K562 (cell line): ENCODE results near the gene EIF4G2. TPM values are rescaled to one million over a fixed set of nuclear protein-coding genes. Genes with fewer than 3 reads are reported as not detected.

Source experiments
- BRCA1 ChIP-seq, 2 experiments: fragments of 450-650 bp in 1 of 2; sonication (generic) in 1 of 2; formaldehyde crosslinking in 1 of 2; IDR thresholded peaks; 2 replicates each; pipeline versions ENCODE4 v1.5.0 to v1.6.1; 2017 to 2020; ENCODE audit warnings: mild to moderate bottlenecking in 1 of 2, missing genetic modification reagents in 1 of 2
- CBX1 ChIP-seq: sonication (generic); IDR thresholded peaks from 2 replicates; pipeline ENCODE4 v1.6.1; 2016; ENCODE audit warnings: antibody characterized with exemption, low read depth, mild to moderate bottlenecking
- CBX5 ChIP-seq: IDR thresholded peaks from 2 replicates; pipeline ENCODE4 v1.6.1; 2014; ENCODE audit warnings: low read depth, borderline replicate concordance
- EGR1 ChIP-seq: fragments of 450-650 bp; conservative IDR thresholded peaks from 2 replicates; pipeline ENCODE4 v1.6.1; 2017; ENCODE audit warnings: mild to moderate bottlenecking
- GATAD2B ChIP-seq: fragments of 450-650 bp; IDR thresholded peaks from 2 replicates; pipeline ENCODE4 v1.6.1; 2017; ENCODE audit warnings: mild to moderate bottlenecking, borderline replicate concordance
- MEIS2 ChIP-seq: fragments of 450-650 bp; IDR thresholded peaks from 2 replicates; pipeline ENCODE4 v1.6.1; 2014; ENCODE audit warnings: mild to moderate bottlenecking; ENCODE audit not compliant: partially characterized antibody
- NR2C2 ChIP-seq, 2 experiments: fragments of 200-800 bp in 1 of 2; sonication (Bioruptor generic) in 1 of 2; sonication (generic) in 1 of 2; formaldehyde crosslinking in 1 of 2; IDR thresholded peaks; 2 replicates each; pipeline versions ENCODE4 v1.6.1 to v1.8.0; 2016 to 2022; ENCODE audit warnings: mild to moderate bottlenecking in 1 of 2, missing compliant biosample characterization in 1 of 2, missing genetic modification characterization in 1 of 2, missing genetic modification reagents in 1 of 2
- PML ChIP-seq: IDR thresholded peaks from 2 replicates; pipeline ENCODE4 v1.6.1; 2012; ENCODE audit warnings: low read length, inconsistent platforms
- PYGO2 ChIP-seq: fragments of 450-650 bp; IDR thresholded peaks from 2 replicates; pipeline ENCODE4 v1.6.1; 2016; ENCODE audit warnings: mild to moderate bottlenecking, missing genetic modification characterization, moderate library complexity, missing compliant biosample characterization
- RNF2 ChIP-seq: sonication (generic); IDR thresholded peaks from 2 replicates; pipeline ENCODE4 v1.6.1; 2016
- SIN3B ChIP-seq: fragments of 450-650 bp; IDR thresholded peaks from 2 replicates; pipeline ENCODE4 v1.6.1; 2017; ENCODE audit warnings: low read depth, mild to moderate bottlenecking, moderate library complexity
- SREBF2 ChIP-seq: sonication (generic); formaldehyde crosslinking; IDR thresholded peaks from 2 replicates; pipeline ENCODE4 v1.4.0; 2020; ENCODE audit warnings: mild to moderate bottlenecking, missing genetic modification reagents
- TCF7 ChIP-seq: sonication (generic); IDR thresholded peaks from 2 replicates; pipeline ENCODE4 v1.6.1; 2016; ENCODE audit warnings: antibody characterized with exemption, borderline replicate concordance
- XRCC4 ChIP-seq: IDR thresholded peaks from one replicate; pipeline ENCODE4 v1.6.1; 2011; ENCODE audit not compliant: insufficient read depth, insufficient read length; ENCODE audit errors: extremely low read depth
- ZNF3 ChIP-seq: fragments of 250-450 bp; sonication (Bioruptor Pico); IDR thresholded peaks from 2 replicates; pipeline ENCODE4 v1.5.0; 2021; ENCODE audit warnings: mild to moderate bottlenecking, moderate library complexity
- ZNF561 ChIP-seq: fragments of 450-650 bp; formaldehyde crosslinking; conservative IDR thresholded peaks from 2 replicates; pipeline ENCODE4 v1.4.0; 2020; ENCODE audit warnings: mild to moderate bottlenecking, moderate library complexity
- polyA plus RNA-seq, 8 experiments: library from polyadenylated mRNA; depleted of rRNA in 4 of 8; stranded (reverse) in 5 of 8; unstranded in 3 of 8; fragments of >200 nt; fragmentation: Nextera tagmentation in 2 of 8; fragmentation: Illumina TruSeq in 1 of 8; extraction: Ambion mirVana in 2 of 8; extraction: Trizol in 1 of 8; gene quantifications; 2 replicates each; pipeline versions ENCODE4 v1.2.1 to v1.2.3, GENCODE V29; 2011 to 2014; ENCODE audit warnings: inconsistent platforms in 1 of 8, missing spikeins in 1 of 8
- total RNA-seq, 7 experiments: library from RNA; depleted of rRNA in 6 of 7; stranded (reverse); fragments of >200 nt in 6 of 7; fragmentation: Illumina TruSeq in 2 of 7; extraction: Trizol in 2 of 7; gene quantifications; 2 replicates each; pipeline versions ENCODE4 v1.2.1 to v1.2.3, GENCODE V29; 2011 to 2021; ENCODE audit warnings: low replicate concordance in 1 of 7
- TF ChIP-seq, protein P1 (sequence below): fragments of 450-650 bp; IDR thresholded peaks from 2 replicates; pipeline ENCODE4 v1.6.1; 2014; ENCODE audit warnings: low read depth, mild to moderate bottlenecking, moderate library complexity, borderline replicate concordance
- TF ChIP-seq, protein P2 (sequence below): fragments of 450-650 bp; formaldehyde crosslinking; IDR thresholded peaks from 2 replicates; pipeline ENCODE4 v1.4.0; 2022; ENCODE audit warnings: mild to moderate bottlenecking, moderate library complexity
- TF ChIP-seq, protein P3 (sequence below): sonication (generic); formaldehyde crosslinking; IDR thresholded peaks from 2 replicates; pipeline ENCODE4 v1.8.1; 2023; ENCODE audit warnings: mild to moderate bottlenecking, missing genetic modification reagents
- TF ChIP-seq, protein P4 (sequence below): fragments of 450-650 bp; IDR thresholded peaks from 2 replicates; pipeline ENCODE4 v1.7.0; 2016; ENCODE audit warnings: borderline replicate concordance

EIF4G2 gene
- total and polyA plus RNA-seq, 9 of the 15 experiments (the other 6 are each of a cell fraction or from before 2014, with no cell fraction given): 206 to 790 (median 646) TPM

DNA sequence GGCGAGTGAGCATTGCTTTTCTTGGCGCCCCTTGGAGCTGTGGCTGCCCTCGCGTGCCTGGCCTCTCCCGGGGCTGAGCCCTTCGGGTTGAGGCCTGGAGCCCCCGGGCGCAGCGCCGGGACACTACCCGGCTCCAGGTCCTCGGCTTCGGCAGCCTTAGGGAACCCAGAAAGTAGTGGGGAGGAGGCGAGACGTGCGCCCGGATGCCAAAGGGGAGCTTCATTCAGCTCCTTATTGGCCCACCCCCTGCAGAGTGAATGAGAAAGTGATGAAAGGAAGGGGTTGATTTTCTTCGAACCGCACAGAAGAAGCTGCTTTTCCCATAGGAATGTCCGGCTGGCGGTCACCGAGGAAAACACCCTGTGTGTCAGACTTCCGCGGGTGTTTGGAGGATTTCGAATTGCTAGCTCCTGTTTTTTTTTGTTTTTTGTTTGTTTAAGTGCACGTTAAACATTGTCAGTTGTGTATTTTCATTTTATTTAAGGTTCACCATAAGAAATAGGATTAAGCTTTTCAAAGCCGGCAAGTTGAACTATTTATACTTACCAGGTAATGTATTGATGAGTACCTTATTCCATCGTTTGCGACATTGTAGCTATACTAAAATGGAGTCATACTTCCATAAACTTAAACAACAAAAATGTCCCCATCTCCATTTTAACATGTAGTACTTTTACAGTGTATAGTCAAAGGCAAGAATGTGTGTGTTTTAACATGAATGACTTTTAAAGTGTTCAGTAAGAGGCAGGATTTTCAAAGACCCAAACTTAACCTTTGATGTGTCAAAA is 841 bp upstream of the EIF4G2 start (continued):
- 0 out of 2 replicates have a peak, but pooled peaks have one; percentile 17 for TF ChIP-seq SREBF2 (CRISPR knock-in tag)
- 0 out of 2 replicates have a peak, but pooled peaks have one; percentile 18 for TF ChIP-seq NR2C2 (CRISPR knock-in tag; IDR thresholded peaks at IDR 0.05)
- peak; percentile 46 for TF ChIP-seq NR2C2 (tag; IDR thresholded peaks at IDR 0.05)
- TF ChIP-seq, protein P1, sequence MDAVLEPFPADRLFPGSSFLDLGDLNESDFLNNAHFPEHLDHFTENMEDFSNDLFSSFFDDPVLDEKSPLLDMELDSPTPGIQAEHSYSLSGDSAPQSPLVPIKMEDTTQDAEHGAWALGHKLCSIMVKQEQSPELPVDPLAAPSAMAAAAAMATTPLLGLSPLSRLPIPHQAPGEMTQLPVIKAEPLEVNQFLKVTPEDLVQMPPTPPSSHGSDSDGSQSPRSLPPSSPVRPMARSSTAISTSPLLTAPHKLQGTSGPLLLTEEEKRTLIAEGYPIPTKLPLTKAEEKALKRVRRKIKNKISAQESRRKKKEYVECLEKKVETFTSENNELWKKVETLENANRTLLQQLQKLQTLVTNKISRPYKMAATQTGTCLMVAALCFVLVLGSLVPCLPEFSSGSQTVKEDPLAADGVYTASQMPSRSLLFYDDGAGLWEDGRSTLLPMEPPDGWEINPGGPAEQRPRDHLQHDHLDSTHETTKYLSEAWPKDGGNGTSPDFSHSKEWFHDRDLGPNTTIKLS: no peak
- TF ChIP-seq, protein P2, sequence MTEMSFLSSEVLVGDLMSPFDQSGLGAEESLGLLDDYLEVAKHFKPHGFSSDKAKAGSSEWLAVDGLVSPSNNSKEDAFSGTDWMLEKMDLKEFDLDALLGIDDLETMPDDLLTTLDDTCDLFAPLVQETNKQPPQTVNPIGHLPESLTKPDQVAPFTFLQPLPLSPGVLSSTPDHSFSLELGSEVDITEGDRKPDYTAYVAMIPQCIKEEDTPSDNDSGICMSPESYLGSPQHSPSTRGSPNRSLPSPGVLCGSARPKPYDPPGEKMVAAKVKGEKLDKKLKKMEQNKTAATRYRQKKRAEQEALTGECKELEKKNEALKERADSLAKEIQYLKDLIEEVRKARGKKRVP: no peak
- TF ChIP-seq MEIS2: peak; percentile 11
- TF ChIP-seq, protein P3, sequence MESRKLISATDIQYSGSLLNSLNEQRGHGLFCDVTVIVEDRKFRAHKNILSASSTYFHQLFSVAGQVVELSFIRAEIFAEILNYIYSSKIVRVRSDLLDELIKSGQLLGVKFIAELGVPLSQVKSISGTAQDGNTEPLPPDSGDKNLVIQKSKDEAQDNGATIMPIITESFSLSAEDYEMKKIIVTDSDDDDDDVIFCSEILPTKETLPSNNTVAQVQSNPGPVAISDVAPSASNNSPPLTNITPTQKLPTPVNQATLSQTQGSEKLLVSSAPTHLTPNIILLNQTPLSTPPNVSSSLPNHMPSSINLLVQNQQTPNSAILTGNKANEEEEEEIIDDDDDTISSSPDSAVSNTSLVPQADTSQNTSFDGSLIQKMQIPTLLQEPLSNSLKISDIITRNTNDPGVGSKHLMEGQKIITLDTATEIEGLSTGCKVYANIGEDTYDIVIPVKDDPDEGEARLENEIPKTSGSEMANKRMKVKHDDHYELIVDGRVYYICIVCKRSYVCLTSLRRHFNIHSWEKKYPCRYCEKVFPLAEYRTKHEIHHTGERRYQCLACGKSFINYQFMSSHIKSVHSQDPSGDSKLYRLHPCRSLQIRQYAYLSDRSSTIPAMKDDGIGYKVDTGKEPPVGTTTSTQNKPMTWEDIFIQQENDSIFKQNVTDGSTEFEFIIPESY: no peak
- no peak for TF ChIP-seq GATAD2B
- TF ChIP-seq, protein P4, sequence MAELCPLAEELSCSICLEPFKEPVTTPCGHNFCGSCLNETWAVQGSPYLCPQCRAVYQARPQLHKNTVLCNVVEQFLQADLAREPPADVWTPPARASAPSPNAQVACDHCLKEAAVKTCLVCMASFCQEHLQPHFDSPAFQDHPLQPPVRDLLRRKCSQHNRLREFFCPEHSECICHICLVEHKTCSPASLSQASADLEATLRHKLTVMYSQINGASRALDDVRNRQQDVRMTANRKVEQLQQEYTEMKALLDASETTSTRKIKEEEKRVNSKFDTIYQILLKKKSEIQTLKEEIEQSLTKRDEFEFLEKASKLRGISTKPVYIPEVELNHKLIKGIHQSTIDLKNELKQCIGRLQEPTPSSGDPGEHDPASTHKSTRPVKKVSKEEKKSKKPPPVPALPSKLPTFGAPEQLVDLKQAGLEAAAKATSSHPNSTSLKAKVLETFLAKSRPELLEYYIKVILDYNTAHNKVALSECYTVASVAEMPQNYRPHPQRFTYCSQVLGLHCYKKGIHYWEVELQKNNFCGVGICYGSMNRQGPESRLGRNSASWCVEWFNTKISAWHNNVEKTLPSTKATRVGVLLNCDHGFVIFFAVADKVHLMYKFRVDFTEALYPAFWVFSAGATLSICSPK: no peak
- no peak for TF ChIP-seq CBX5
- no peak for TF ChIP-seq XRCC4
- TF ChIP-seq TCF7: no peak
- no peak for TF ChIP-seq EGR1
- no peak for TF ChIP-seq BRCA1 (IDR thresholded peaks at IDR 0.05)
- TF ChIP-seq BRCA1 (CRISPR knock-in tag; IDR thresholded peaks at IDR 0.05): no peak
- TF ChIP-seq PML: no peak
- TF ChIP-seq SIN3B: no peak
- TF ChIP-seq RNF2: no peak
- TF ChIP-seq ZNF3 (CRISPR knock-in tag): no peak
- no peak for TF ChIP-seq PYGO2 (tag)
- TF ChIP-seq ZNF561 (CRISPR knock-in tag): no peak
- TF ChIP-seq CBX1: no peak
